GM18519 (cell line): Measurements from ENCODE around the gene ALDH18A1.
"Not testable (repeated sequence)": the region's sequence is repeated elsewhere in the genome, so short reads cannot be mapped to it uniquely, and the experiment has no call there.

Experiments used
- ATAC-seq: cut with Tn5 transposase; IDR thresholded peaks from one replicate; pipeline ENCODE4 v1.9.1; 2021; ENCODE audit warnings: mild to moderate bottlenecking, moderate library complexity; ENCODE audit not compliant: unreplicated experiment, low FRiP score

ALDH18A1 gene

GRCh38 chr10:95651346-95652060, 5.0 kb downstream of the ALDH18A1 start:
- no peak for ATAC-seq

- ATAC-seq: no peak
Observed at GRCh38 chr10:95650232-95650631, 6.3 kb downstream of the ALDH18A1 start.

GRCh38 chr10:95648138-95648537, 8.4 kb downstream of the ALDH18A1 start:
- ATAC-seq: no peak

- no peak for ATAC-seq
Observed at GRCh38 chr10:95646160-95646559, 10.4 kb downstream of the ALDH18A1 start.

DNA sequence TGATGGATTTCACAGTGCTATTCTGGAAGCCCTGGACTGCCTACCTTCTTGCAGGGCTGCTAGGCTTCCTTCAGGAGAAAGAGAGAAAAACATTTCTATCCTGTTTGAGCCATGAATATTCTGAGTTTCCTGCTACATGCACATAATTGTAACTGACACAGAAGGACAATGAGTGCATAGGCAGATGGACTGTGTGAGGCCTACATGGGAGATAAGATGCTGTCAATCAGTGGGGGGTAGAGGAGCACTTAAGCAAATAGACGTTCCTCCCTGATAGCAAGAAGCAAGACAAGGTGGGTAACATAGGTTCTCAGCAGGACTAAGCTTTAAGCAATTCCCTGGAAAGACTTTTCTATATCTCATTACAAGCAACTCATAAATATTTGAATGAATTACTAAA, 11.6 kb downstream of the ALDH18A1 start:
- no peak for ATAC-seq

DNA sequence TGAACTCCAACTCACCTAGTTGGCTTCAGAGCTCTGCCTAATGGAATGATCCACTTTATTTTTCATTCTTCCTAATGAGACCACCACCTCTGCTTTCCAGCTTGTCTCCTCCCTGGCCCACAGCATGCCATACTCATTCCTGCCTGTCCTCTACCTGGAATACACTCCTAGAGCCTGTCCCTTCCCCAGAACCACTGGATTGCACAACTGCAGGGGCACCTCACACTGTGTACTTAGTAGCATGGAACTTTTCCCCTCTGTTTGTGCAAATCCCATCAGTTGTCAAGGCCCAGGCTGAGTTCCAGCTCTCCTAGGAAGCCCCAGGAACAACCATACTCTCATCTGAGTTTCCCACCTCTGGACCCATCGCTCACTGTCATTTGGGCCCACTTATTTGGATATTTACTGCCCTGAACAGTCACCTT, 15.6 kb downstream of the ALDH18A1 start:
- no peak for ATAC-seq

GRCh38 chr10:95637911-95638310, 18.6 kb downstream of the ALDH18A1 start:
- no peak for ATAC-seq

DNA sequence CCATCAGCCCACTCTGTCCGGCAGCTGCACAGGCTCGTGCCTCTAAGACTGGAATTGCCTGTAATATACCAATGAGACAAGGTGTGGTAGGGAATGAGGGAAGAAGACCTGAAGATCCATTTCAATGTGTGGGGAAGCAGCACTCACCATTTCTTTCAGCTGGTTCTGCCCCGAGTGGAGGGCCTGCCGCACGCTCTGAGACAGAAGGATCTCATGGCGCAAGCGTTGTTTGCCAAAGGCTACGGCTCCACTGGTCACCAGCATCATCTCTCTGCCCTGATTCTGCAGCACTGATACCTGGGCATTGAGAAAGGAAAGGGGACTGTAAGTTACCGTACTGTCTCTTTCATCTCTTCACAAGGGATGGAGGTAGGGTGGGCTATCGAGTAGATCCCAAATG, 19.4 kb downstream of the ALDH18A1 start:
- no peak for ATAC-seq

DNA sequence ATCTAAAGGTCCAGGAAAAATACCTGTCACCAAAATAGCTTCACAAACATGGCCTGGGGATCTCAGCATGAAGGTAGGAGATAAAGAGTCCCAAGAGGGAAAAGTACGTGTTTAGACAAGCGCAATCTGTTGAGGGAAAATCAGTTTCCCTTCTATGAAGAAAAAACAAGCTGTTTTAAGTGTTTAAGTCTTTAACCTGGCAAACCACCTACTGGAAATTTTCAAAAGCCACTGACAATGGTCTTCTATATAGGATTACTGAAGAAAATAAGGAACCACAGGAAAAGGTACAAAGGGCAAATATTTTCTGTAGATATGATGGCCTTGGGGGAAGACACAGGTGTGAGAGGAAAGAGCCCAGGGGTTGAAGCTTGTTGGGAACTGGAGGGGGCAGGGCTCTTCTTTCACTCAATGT, 21.2 kb downstream of the ALDH18A1 start:
- no peak for ATAC-seq

GRCh38 chr10:95628786-95629185, 27.7 kb downstream of the ALDH18A1 start:
- no peak for ATAC-seq

DNA sequence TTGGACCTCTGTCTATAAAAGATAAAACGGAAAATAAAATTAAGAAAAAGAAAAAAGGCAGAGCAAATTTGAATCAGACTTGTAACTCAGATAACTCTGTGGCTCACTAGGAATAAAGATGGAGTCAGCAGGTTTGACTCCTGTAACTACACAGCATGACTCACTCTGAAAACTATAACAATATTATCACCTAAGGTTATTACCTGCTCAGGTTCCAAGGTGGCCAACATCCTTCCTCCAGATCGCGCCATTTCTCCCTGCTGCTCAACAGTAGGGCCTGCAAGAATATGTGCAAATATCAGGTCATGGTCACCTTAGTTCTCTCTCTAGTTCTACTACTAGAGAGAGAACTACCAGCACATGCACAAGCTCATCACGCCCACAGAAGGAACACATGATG, 30.0 kb downstream of the ALDH18A1 start:
- ATAC-seq: no peak

DNA sequence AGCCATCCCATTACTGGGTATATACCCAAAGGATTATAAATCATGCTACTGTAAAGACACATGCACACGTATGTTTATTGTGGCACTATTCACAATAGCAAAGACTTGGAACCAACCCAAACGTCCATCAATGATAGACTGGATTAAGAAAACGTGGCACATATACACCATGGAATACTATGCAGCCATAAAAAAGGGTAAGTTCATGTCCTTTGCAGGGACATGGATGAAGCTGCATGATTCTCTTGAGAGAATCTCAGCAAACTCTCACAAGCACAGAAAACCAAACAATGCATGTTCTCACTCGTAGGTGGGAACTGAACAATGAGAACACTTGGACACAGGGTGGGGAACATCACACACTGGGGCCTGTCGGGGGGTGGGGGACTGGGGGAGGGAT, 36.1 kb downstream of the ALDH18A1 start:
- ATAC-seq: not testable (repeated sequence)

DNA sequence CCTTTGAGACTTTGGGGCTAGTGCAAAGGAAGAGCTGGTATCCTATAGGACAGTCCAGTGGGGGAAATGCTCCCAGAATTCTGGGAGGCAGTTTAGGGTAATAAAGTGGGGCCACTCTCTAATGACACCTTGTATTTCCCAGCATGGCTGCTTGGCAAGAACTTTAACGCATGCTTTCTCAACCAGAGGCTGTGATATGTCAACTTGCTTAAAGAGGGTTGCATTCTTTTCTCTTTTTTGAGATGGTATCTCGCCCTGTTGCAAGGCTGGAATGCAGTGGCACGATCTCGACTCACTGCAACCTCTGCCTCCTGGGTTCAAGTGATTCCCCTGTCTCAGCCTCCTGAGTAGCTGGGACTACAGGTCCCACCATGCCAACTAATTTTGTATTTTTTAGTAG, 38.4 kb downstream of the ALDH18A1 start:
- no peak for ATAC-seq

DNA sequence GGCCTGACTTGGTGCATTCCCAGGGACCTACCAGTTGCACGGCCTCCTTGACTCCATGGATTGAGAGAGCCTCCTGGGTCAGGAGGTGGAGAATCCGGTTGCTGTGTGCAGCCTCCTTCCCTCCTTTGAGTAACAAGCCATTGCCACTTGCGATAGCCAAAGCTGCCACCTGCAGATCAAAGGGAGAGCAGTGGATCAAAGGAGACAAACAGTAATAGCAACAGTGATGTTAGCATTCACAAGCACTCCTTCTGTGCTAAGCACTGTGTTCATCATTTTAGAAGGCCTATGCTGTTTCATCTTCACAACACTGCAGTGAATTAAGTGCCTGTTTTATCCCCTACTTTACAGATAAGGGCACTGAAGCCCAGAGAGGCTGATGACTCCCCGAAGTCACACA, 40.1 kb downstream of the ALDH18A1 start:
- no peak for ATAC-seq

DNA sequence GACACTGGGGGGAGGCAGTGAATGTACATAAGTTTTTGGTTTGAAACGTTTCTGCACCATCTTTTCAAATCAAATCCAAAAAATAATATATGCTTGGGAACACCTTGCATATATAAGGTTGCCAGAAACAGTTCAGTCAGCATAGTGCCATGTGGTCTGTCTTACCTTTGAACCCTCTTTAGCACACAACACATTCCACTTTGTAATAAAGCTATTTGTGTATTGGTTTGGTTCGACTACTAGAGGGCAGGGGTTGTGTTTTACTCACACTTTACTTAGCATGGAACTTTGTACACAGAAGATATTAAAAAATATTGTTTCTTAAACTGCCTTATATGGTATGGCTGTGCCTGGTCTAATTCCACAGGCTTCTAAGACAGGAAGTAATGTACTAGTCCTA, 43.2 kb downstream of the ALDH18A1 start:
- ATAC-seq: no peak

GRCh38 chr10:95610727-95611126, 45.8 kb downstream of the ALDH18A1 start:
- no peak for ATAC-seq

GRCh38 chr10:95606922-95607321, 49.6 kb downstream of the ALDH18A1 start:
- ATAC-seq: no peak

GRCh38 chr10:95605163-95605562, 51.3 kb downstream of the ALDH18A1 start:
- no peak for ATAC-seq

- ATAC-seq: no peak
Observed at GRCh38 chr10:95604630-95605029, 51.9 kb downstream of the ALDH18A1 start.

- no peak for ATAC-seq
Observed at GRCh38 chr10:95602382-95602781, 54.1 kb downstream of the ALDH18A1 start.

DNA sequence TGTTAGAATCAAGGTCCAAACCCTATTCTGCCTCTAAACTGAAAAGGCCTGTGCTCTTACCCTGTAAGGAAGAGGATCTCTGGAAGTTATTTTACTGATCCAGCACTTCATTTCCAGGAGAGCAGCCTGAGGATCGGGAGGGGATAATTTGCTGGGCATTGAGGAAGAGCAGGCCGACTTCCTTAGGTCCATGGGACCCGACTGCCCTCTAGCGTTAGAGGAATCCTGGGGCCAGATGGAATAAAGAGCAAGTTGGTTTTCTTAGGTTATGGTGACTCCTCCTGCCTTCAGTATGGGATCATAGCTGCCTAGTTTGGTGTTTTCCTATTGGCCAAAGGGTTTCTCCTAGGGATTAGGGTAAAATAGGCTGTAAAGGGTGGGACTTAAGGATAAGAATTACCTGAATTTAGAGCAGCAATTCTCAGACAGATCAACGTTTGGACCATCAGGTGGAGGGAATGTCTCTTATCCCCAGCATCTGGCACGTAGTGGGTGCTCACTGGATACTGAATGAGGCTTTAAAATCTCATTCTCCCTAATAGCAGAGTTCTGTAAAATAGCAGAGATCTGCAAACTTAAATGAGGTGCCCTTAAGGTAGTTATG, 55.3 kb downstream of the ALDH18A1 start:
- ATAC-seq: no peak

DNA sequence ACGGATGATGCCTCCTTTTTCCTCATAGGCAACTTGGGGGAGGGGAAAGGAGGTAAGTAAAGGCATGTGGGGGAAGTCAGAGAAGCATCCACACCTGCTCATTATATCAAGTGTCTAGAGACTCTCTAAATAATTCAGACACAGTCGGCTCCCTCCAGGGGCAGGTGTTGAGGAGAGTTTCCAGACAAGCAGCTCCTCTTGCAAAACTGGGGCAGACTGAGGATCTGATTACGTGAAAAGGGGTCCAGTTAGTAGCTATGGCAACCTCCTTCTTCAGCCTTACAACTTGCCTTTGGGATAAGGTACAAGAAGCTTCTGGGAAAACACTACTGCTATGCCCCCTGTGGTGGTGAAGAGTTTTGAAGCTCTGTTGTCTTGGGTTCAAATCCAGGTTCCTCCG, 56.4 kb downstream of the ALDH18A1 start:
- ATAC-seq: no peak
